GM23338 (cell line): ENCODE data around the gene PALLD. TPM values are rescaled to one million over a fixed set of nuclear protein-coding genes. Genes with fewer than 3 reads are reported as not detected.
A peak's percentile ranks its signal among the peaks of the same experiment; 100 is the strongest.

Source experiments
- ATAC-seq: fragments of 200-7000 bp; cut with Tn5 transposase; 3 replicates; pipeline ENCODE4 v1.9.1; 2020
- DNase-seq: peaks from one replicate; pipeline ENCODE4 v3.0.0-alpha.2; 2015; ENCODE audit warnings: low spot score
- H2AFZ ChIP-seq: fragments of 200-600 bp; sonication (generic); 2 replicates; pipeline ENCODE4 v1.8.0; 2016; ENCODE audit warnings: antibody characterized with exemption, mild to moderate bottlenecking, moderate library complexity
- H3F3A ChIP-seq: fragments of 200-600 bp; sonication (generic); replicated peaks from 2 replicates; pipeline ENCODE4 v1.8.0; 2017; ENCODE audit warnings: antibody characterized with exemption, mixed run types, low read depth
- H3K27ac ChIP-seq: fragments of 200-600 bp; sonication (generic); 2 replicates; pipeline ENCODE4 v1.6.1; 2016; ENCODE audit warnings: low read depth
- H3K27me3 ChIP-seq: fragments of 200-600 bp; sonication (generic); 2 replicates; pipeline ENCODE4 v1.8.0; 2016; ENCODE audit warnings: mild to moderate bottlenecking, mixed run types, moderate library complexity; ENCODE audit not compliant: insufficient read depth
- H3K36me3 ChIP-seq: fragments of 200-600 bp; sonication (generic); 2 replicates; pipeline ENCODE4 v1.8.0; 2016; ENCODE audit warnings: mild to moderate bottlenecking; ENCODE audit not compliant: insufficient read depth
- H3K4me1 ChIP-seq: fragments of 200-600 bp; sonication (generic); 2 replicates; pipeline ENCODE4 v1.8.0; 2016; ENCODE audit warnings: mild to moderate bottlenecking, moderate library complexity; ENCODE audit not compliant: insufficient read depth
- H3K4me2 ChIP-seq: fragments of 200-600 bp; sonication (generic); 2 replicates; pipeline ENCODE4 v1.7.1; 2017; ENCODE audit warnings: mixed run types
- H3K4me3 ChIP-seq: fragments of 200-600 bp; sonication (generic); 2 replicates; pipeline ENCODE4 v1.6.1; 2016; ENCODE audit warnings: mixed run types
- H3K79me2 ChIP-seq: fragments of 200-600 bp; sonication (generic); replicated peaks from 2 replicates; pipeline ENCODE4 v1.8.0; 2017; ENCODE audit warnings: mild to moderate bottlenecking; ENCODE audit not compliant: insufficient read depth
- H3K9me2 ChIP-seq: fragments of 200-600 bp; sonication (generic); 2 replicates; pipeline ENCODE4 v1.8.0; 2017; ENCODE audit not compliant: insufficient read depth
- H4K20me1 ChIP-seq: fragments of 200-600 bp; sonication (generic); replicated peaks from 2 replicates; pipeline ENCODE4 v1.8.0; 2017; ENCODE audit warnings: mild to moderate bottlenecking; ENCODE audit not compliant: insufficient read depth
- H3K27ac Mint-ChIP-seq: 2 replicates; pipeline ENCODE4 v1.8.0; 2020; ENCODE audit warnings: inconsistent platforms, mild to moderate bottlenecking, moderate library complexity, mixed read lengths
- H3K27me3 Mint-ChIP-seq: 3 replicates; pipeline ENCODE4 v1.8.0; 2022; ENCODE audit warnings: low read depth, mild to moderate bottlenecking, moderate library complexity, mixed read lengths, inconsistent platforms; ENCODE audit not compliant: insufficient read depth, poor library complexity
- H3K36me3 Mint-ChIP-seq: 3 replicates; pipeline ENCODE4 v1.8.0; 2021; ENCODE audit warnings: low read depth, mild to moderate bottlenecking, inconsistent platforms, moderate library complexity, mixed read lengths
- H3K4me1 Mint-ChIP-seq: 3 replicates; pipeline ENCODE4 v1.8.0; 2020; ENCODE audit warnings: mild to moderate bottlenecking, inconsistent platforms, mixed read lengths
- H3K4me3 Mint-ChIP-seq: 3 replicates; pipeline ENCODE4 v1.8.0; 2021; ENCODE audit warnings: moderate library complexity, mild to moderate bottlenecking, inconsistent platforms, mixed read lengths
- H3K9me3 Mint-ChIP-seq: 3 replicates; pipeline ENCODE4 v1.8.0; 2020; ENCODE audit warnings: moderate library complexity, mild to moderate bottlenecking, inconsistent platforms, mixed read lengths
- CREB1 ChIP-seq: fragments of 250-450 bp; sonication (Bioruptor Pico); IDR thresholded peaks from 2 replicates; pipeline ENCODE4 v1.5.0; 2020; ENCODE audit warnings: low read depth, mild to moderate bottlenecking, moderate library complexity
- CTCF ChIP-seq, 2 experiments: fragments of 200-600 bp in 1 of 2; sonication (generic) in 1 of 2; conservative IDR thresholded peaks; 2 replicates each; pipeline versions ENCODE4 v1.5.1 to v1.6.1; 2016 to 2017; ENCODE audit warnings: antibody characterized with exemption in 2 of 2, low read depth in 2 of 2, mild to moderate bottlenecking in 2 of 2, moderate library complexity in 1 of 2
- ETS1 ChIP-seq: IDR thresholded peaks from 2 replicates; pipeline ENCODE4 v1.6.1; 2016; ENCODE audit warnings: antibody characterized with exemption
- EZH2 ChIP-seq: fragments of 200-600 bp; sonication (generic); IDR thresholded peaks from one replicate; pipeline ENCODE4 v1.8.0; 2017; ENCODE audit warnings: antibody characterized with exemption, mild to moderate bottlenecking, low read depth; ENCODE audit not compliant: unreplicated experiment
- EZH2phosphoT487 ChIP-seq: fragments of 200-600 bp; sonication (generic); IDR thresholded peaks from one replicate; pipeline ENCODE4 v1.8.1; 2018; ENCODE audit warnings: antibody characterized with exemption; ENCODE audit not compliant: unreplicated experiment
- JUNB ChIP-seq: IDR thresholded peaks from one replicate; pipeline ENCODE4 v1.6.1; 2016; ENCODE audit warnings: antibody characterized with exemption; ENCODE audit not compliant: unreplicated experiment
- NANOG ChIP-seq: IDR thresholded peaks from 2 replicates; pipeline ENCODE4 v1.6.1; 2016; ENCODE audit warnings: antibody characterized with exemption, borderline replicate concordance
- POLR2AphosphoS5 ChIP-seq: IDR thresholded peaks from 2 replicates; pipeline ENCODE4 v1.6.1; 2016; ENCODE audit warnings: antibody characterized with exemption, low read depth
- REST ChIP-seq: IDR thresholded peaks from one replicate; pipeline ENCODE4 v1.6.1; 2018; ENCODE audit warnings: antibody characterized with exemption; ENCODE audit not compliant: unreplicated experiment
- STAT1 ChIP-seq: IDR thresholded peaks from one replicate; pipeline ENCODE4 v1.6.1; 2016; ENCODE audit warnings: antibody characterized with exemption; ENCODE audit not compliant: unreplicated experiment
- ZNF114 ChIP-seq: fragments of 250-450 bp; sonication (Bioruptor Pico); IDR thresholded peaks from 2 replicates; pipeline ENCODE4 v1.5.0; 2020; ENCODE audit warnings: mild to moderate bottlenecking, moderate library complexity
- ZNF331 ChIP-seq: fragments of 250-450 bp; sonication (Bioruptor Pico); IDR thresholded peaks from 2 replicates; pipeline ENCODE4 v1.5.0; 2020; ENCODE audit warnings: low read depth, mild to moderate bottlenecking, moderate library complexity
- polyA plus RNA-seq: library from polyadenylated mRNA; unstranded; fragments of >200 nt; fragmentation: Nextera tagmentation; extraction: Ambion mirVana; gene quantifications from 2 replicates; pipeline ENCODE4 v1.2.1, GENCODE V29; 2016
- total RNA-seq: library from RNA; depleted of rRNA; stranded (reverse); fragments of >200 nt; shearing (Covaris generic); gene quantifications from 2 replicates; pipeline ENCODE4 v1.2.3, GENCODE V29; 2014
- TF ChIP-seq, protein P1 (sequence below): fragments of 250-450 bp; sonication (Bioruptor Pico); IDR thresholded peaks from 2 replicates; pipeline ENCODE4 v1.5.0; 2020; ENCODE audit warnings: mild to moderate bottlenecking, moderate library complexity

Gene PALLD
- total and polyA plus RNA-seq, 2 experiments from 2014 or later, result 13.1 to 30.2 TPM

- Mint-ChIP-seq H3K4me3 (no peak overlapping the region), H3K9me3 (no peaks in the 10 kb centered on the region), H3K27ac (peak overlapping the region; percentile 15; the same call in 1 of the 2 replicates), H3K36me3 (no peaks in the 10 kb centered on the region), H3K4me1 (peaks cover 41% of the 10 kb centered on the region), H3K27me3 (no peaks in the 10 kb centered on the region)
- ATAC-seq (no peak), DNase-seq (no peak)
- H3K4me3 ChIP-seq, result no peak overlapping the region
- no peak for TF ChIP-seq STAT1
- TF ChIP-seq REST, result no peak
- no peak for TF ChIP-seq ZNF114 (CRISPR knock-in tag)
- no peak for TF ChIP-seq CREB1 (CRISPR knock-in tag)
- no peak for TF ChIP-seq EZH2phosphoT487
- TF ChIP-seq EZH2, result no peak
- no peak for TF ChIP-seq ZNF331
- no peak for TF ChIP-seq NANOG
- no peak for TF ChIP-seq CTCF (conservative IDR thresholded peaks at IDR 0.05; ENCODE audit: low read depth in 2 of 2)
- no peak for TF ChIP-seq JUNB
- TF ChIP-seq, protein P1, sequence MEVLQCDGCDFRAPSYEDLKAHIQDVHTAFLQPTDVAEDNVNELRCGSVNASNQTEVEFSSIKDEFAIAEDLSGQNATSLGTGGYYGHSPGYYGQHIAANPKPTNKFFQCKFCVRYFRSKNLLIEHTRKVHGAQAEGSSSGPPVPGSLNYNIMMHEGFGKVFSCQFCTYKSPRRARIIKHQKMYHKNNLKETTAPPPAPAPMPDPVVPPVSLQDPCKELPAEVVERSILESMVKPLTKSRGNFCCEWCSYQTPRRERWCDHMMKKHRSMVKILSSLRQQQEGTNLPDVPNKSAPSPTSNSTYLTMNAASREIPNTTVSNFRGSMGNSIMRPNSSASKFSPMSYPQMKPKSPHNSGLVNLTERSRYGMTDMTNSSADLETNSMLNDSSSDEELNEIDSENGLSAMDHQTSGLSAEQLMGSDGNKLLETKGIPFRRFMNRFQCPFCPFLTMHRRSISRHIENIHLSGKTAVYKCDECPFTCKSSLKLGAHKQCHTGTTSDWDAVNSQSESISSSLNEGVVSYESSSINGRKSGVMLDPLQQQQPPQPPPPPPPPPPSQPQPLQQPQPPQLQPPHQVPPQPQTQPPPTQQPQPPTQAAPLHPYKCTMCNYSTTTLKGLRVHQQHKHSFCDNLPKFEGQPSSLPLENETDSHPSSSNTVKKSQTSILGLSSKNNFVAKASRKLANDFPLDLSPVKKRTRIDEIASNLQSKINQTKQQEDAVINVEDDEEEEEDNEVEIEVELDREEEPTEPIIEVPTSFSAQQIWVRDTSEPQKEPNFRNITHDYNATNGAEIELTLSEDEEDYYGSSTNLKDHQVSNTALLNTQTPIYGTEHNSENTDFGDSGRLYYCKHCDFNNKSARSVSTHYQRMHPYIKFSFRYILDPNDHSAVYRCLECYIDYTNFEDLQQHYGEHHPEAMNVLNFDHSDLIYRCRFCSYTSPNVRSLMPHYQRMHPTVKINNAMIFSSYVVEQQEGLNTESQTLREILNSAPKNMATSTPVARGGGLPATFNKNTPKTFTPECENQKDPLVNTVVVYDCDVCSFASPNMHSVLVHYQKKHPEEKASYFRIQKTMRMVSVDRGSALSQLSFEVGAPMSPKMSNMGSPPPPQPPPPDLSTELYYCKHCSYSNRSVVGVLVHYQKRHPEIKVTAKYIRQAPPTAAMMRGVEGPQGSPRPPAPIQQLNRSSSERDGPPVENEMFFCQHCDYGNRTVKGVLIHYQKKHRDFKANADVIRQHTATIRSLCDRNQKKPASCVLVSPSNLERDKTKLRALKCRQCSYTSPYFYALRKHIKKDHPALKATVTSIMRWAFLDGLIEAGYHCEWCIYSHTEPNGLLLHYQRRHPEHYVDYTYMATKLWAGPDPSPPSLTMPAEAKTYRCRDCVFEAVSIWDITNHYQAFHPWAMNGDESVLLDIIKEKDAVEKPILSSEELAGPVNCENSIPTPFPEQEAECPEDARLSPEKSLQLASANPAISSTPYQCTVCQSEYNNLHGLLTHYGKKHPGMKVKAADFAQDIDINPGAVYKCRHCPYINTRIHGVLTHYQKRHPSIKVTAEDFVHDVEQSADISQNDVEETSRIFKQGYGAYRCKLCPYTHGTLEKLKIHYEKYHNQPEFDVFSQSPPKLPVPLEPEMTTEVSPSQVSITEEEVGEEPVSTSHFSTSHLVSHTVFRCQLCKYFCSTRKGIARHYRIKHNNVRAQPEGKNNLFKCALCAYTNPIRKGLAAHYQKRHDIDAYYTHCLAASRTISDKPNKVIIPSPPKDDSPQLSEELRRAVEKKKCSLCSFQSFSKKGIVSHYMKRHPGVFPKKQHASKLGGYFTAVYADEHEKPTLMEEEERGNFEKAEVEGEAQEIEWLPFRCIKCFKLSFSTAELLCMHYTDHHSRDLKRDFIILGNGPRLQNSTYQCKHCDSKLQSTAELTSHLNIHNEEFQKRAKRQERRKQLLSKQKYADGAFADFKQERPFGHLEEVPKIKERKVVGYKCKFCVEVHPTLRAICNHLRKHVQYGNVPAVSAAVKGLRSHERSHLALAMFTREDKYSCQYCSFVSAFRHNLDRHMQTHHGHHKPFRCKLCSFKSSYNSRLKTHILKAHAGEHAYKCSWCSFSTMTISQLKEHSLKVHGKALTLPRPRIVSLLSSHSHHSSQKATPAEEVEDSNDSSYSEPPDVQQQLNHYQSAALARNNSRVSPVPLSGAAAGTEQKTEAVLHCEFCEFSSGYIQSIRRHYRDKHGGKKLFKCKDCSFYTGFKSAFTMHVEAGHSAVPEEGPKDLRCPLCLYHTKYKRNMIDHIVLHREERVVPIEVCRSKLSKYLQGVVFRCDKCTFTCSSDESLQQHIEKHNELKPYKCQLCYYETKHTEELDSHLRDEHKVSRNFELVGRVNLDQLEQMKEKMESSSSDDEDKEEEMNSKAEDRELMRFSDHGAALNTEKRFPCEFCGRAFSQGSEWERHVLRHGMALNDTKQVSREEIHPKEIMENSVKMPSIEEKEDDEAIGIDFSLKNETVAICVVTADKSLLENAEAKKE (CRISPR knock-in tag), result no peak
- no peak for TF ChIP-seq POLR2AphosphoS5
- no peak for TF ChIP-seq ETS1
- H3K27ac ChIP-seq, result no peak overlapping the region
- H2AFZ ChIP-seq, result peak overlapping the region; percentile 92; the same call in 1 of the 2 replicates
- peaks cover 23% of the 10 kb centered on the region for H3K4me1 ChIP-seq
- H3K27me3 ChIP-seq, result no peaks in the 10 kb centered on the region
- H3K79me2 ChIP-seq, result no peaks in the 10 kb centered on the region
- H3K36me3 ChIP-seq, result no peaks in the 10 kb centered on the region
- H3K9me2 ChIP-seq, result peaks cover 13% of the 10 kb centered on the region
- peak overlapping the region; percentile 64 for H3K4me2 ChIP-seq
- no peaks in the 10 kb centered on the region for H4K20me1 ChIP-seq
- H3F3A ChIP-seq, result no peaks in the 10 kb centered on the region
Measured at GRCh38 chr4:168607215-168607614, 110.4 kb downstream of the PALLD start.
